HUES48 (cell line): ENCODE data around the gene OR1J2.
"Not testable (repeated sequence)": the region's sequence is repeated elsewhere in the genome, so short reads cannot be mapped to it uniquely, and the experiment has no call there.

ENCODE experiments used
- H3K27ac ChIP-seq: one replicate; pipeline ENCODE4 v1.7.0; 2013; ENCODE audit warnings: low read depth, low read length, inconsistent platforms
- H3K27me3 ChIP-seq: 2 replicates; pipeline ENCODE4 v1.6.1; 2013; ENCODE audit warnings: mild to moderate bottlenecking, low read length; ENCODE audit not compliant: control insufficient read depth, insufficient read depth
- H3K36me3 ChIP-seq: 2 replicates; pipeline ENCODE4 v1.6.1; 2013; ENCODE audit warnings: low read length; ENCODE audit not compliant: control insufficient read depth, insufficient read depth
- H3K4me1 ChIP-seq: 2 replicates; pipeline ENCODE4 v1.6.1; 2013; ENCODE audit warnings: mild to moderate bottlenecking, low read length; ENCODE audit not compliant: control insufficient read depth, insufficient read depth
- H3K4me3 ChIP-seq: 2 replicates; pipeline ENCODE4 v1.5.1; 2013; ENCODE audit warnings: mild to moderate bottlenecking, low read depth, low read length
- H3K9ac ChIP-seq: 2 replicates; pipeline ENCODE4 v1.6.1; 2013; ENCODE audit warnings: mild to moderate bottlenecking, low read depth, low read length, moderate library complexity
- H3K9me3 ChIP-seq: 2 replicates; pipeline ENCODE4 v1.6.1; 2013; ENCODE audit warnings: low read length; ENCODE audit not compliant: control insufficient read depth, insufficient read depth

OR1J2 gene

DNA sequence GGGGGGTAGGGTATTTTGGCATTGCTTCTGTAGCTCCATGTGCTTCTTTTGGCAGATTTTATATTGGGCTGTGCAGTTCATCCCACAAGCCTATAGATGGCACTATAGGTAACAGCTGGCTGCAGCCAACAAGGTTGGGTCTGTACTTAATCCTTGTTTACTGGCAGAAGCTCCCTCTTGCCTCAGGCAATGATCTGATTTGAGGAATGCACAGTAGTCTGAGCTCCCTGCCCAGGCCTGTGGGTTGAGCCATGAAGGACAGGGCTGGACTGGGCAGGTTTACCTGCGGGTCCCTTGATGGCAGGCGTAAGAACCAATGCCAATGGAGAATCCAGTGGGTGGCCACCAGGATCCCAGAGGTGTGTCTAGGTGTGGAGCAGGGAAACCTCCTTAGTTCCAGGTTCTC is 11.7 kb upstream of the OR1J2 start:
- H3K4me3 ChIP-seq, result no peak overlapping the region
- no peaks in the 10 kb centered on the region for H3K27me3 ChIP-seq
- no peaks in the 10 kb centered on the region for H3K36me3 ChIP-seq
- no peak overlapping the region for H3K9ac ChIP-seq
- peaks cover 69% of the 10 kb centered on the region for H3K9me3 ChIP-seq
- no peak overlapping the region for H3K27ac ChIP-seq
- H3K4me1 ChIP-seq, result no peaks in the 10 kb centered on the region

DNA sequence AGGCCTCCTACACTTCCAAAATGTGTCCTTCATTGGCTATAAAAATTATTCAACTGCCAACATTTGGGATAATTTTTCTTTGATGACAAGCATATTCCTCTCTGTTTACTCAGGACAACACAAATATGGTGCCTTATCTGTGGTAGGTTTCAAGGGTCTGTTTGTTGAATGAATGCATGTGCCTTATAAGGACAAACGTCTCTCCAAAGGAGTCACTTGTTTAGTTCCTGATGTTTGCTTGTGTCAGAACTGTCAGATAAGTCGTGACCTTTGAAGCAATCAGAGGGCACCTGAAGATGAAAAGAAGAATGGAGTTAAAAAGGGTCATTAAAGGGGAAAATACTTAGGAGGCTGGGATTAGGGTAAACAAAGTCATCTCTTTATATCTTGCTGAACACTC is 3.6 kb upstream of the OR1J2 start:
- H3K27me3 ChIP-seq, result no peaks in the 10 kb centered on the region

DNA sequence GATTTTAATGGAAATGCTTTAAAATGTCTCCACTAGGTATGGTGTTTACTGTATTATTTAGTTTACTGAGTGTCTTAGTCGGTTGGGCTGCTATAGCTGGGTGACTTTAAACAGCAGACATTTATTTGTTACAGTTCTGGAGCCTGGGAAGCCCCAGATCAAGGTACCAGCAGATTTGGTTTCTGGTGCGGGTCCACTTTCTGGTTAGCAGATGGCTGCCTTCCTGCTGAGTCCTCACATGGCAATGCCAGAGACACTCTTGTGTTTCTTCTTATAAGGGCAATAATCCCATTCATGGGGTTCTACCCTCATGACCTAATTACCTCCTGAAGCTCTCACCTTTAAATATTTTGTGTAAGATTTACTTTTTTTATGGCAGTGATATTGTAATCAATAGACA is 7.6 kb downstream of the OR1J2 start:
- H3K36me3 ChIP-seq, result no peaks in the 10 kb centered on the region
- H3K27ac ChIP-seq, result no peak overlapping the region
- peaks cover 83% of the 10 kb centered on the region for H3K9me3 ChIP-seq
- no peaks in the 10 kb centered on the region for H3K27me3 ChIP-seq
- no peaks in the 10 kb centered on the region for H3K4me1 ChIP-seq
- H3K9ac ChIP-seq, result no peak overlapping the region
- H3K4me3 ChIP-seq, result no peak overlapping the region

More for the DNA sequence above, 3.6 kb upstream of the OR1J2 start:
- no peak overlapping the region for H3K4me3 ChIP-seq
- H3K9me3 ChIP-seq, result peaks cover 64% of the 10 kb centered on the region
- H3K36me3 ChIP-seq, result no peaks in the 10 kb centered on the region
- H3K27ac ChIP-seq, result no peak overlapping the region
- no peak overlapping the region for H3K9ac ChIP-seq
- no peaks in the 10 kb centered on the region for H3K4me1 ChIP-seq

DNA sequence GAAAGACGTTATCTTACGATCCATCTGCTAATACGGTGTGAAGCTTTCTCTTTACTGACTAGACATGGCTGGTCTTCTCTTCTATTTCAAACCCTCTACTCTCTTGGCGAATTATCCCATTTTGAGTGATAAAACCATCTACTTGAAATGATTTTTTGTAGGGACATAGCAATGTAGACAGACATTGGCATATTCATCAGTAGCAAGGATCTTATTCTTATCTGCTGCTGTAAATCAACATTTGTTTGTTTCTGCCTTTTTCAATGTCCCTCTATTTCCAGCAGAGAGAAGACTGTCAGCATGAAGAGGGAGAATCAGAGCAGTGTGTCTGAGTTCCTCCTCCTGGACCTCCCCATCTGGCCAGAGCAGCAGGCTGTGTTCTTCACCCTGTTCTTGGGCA is 8.2 kb downstream of the OR1J2 start, which contains the start of gene OR1J4:
OR1J4 (plus strand) TSS at position 301 of the 400 bp plus-strand sequence; CDS start at position 301, 0 bp downstream.
- H3K4me1 ChIP-seq, result no peaks in the 10 kb centered on the region
- no peaks in the 10 kb centered on the region for H3K36me3 ChIP-seq
- peaks cover 84% of the 10 kb centered on the region for H3K9me3 ChIP-seq
- no peak within 1 kb of the TSS for H3K27ac ChIP-seq
- H3K4me3 ChIP-seq, result no peak within 1 kb of the TSS
- no peaks in the 10 kb centered on the region for H3K27me3 ChIP-seq
- H3K9ac ChIP-seq, result no peak within 1 kb of the TSS

GRCh38 chr9:122519376-122519775 is 8.8 kb downstream of the OR1J2 start:
- H3K27ac ChIP-seq, result no peak overlapping the region
- H3K4me3 ChIP-seq, result no peak overlapping the region
- H3K9ac ChIP-seq, result no peak overlapping the region
- H3K9me3 ChIP-seq, result peaks cover 84% of the 10 kb centered on the region
- H3K27me3 ChIP-seq, result no peaks in the 10 kb centered on the region
- no peaks in the 10 kb centered on the region for H3K4me1 ChIP-seq
- H3K36me3 ChIP-seq, result no peaks in the 10 kb centered on the region

- H3K9ac ChIP-seq, result no peak overlapping the region
- no peak overlapping the region for H3K4me3 ChIP-seq
- no peaks in the 10 kb centered on the region for H3K27me3 ChIP-seq
- H3K4me1 ChIP-seq, result no peaks in the 10 kb centered on the region
- peaks cover 89% of the 10 kb centered on the region for H3K9me3 ChIP-seq
- H3K27ac ChIP-seq, result no peak overlapping the region
- no peaks in the 10 kb centered on the region for H3K36me3 ChIP-seq
These were observed 16.0 kb downstream of the OR1J2 start for GRCh38 chr9:122526602-122527001.

DNA sequence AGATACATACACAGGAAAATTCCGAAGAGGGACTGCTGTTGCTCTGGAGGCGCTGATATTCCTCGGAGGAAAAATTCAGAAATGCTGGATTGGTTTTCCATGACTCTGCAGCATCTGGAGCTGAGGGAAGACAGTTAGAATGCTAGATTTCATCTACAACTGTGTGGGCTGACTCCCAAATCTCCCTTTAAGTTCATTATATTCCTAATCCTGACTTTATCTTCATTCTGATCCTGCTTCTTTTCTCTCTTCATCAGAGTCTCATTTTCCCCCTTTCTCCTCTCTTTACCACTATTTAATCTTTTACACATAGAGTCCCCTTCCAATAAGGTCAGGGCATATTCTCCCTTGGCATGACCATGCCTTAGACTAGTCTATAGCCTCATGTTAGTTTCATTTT is 16.6 kb downstream of the OR1J2 start, which contains the start of gene OR1N1:
OR1N1 (minus strand) TSS at position 101 of the 400 bp plus-strand sequence; CDS start at position 101, 0 bp downstream.
- no peak within 1 kb of the TSS for H3K4me3 ChIP-seq
- no peaks in the 10 kb centered on the region for H3K36me3 ChIP-seq
- no peaks in the 10 kb centered on the region for H3K27me3 ChIP-seq
- peaks cover 83% of the 10 kb centered on the region for H3K9me3 ChIP-seq
- H3K4me1 ChIP-seq, result no peaks in the 10 kb centered on the region
- H3K27ac ChIP-seq, result no peak within 1 kb of the TSS
- no peak within 1 kb of the TSS for H3K9ac ChIP-seq

GRCh38 chr9:122531157-122531556 is 20.6 kb downstream of the OR1J2 start:
- H3K36me3 ChIP-seq, H3K9ac ChIP-seq: not testable (repeated sequence)
- peaks cover 46% of the 10 kb centered on the region for H3K9me3 ChIP-seq

GRCh38 chr9:122536134-122536533 is 25.5 kb downstream of the OR1J2 start:
- H3K4me1 ChIP-seq, result no peaks in the 10 kb centered on the region
- H3K27ac ChIP-seq, result no peak overlapping the region
- H3K27me3 ChIP-seq, result no peaks in the 10 kb centered on the region
- H3K36me3 ChIP-seq, result no peaks in the 10 kb centered on the region
- H3K9me3 ChIP-seq, result peaks cover 27% of the 10 kb centered on the region
- H3K4me3 ChIP-seq, result no peak overlapping the region
- H3K9ac ChIP-seq, result no peak overlapping the region

More at GRCh38 chr9:122531157-122531556, 20.6 kb downstream of the OR1J2 start:
- H3K27me3 ChIP-seq, H3K27ac ChIP-seq, H3K4me3 ChIP-seq, H3K4me1 ChIP-seq: not testable (repeated sequence)

- not testable (repeated sequence) for H3K4me1 ChIP-seq, H3K9ac ChIP-seq, H3K36me3 ChIP-seq, H3K27ac ChIP-seq, H3K27me3 ChIP-seq, H3K4me3 ChIP-seq
- peaks cover 30% of the 10 kb centered on the region for H3K9me3 ChIP-seq
These were observed 26.5 kb downstream of the OR1J2 start for GRCh38 chr9:122537066-122537465.

DNA sequence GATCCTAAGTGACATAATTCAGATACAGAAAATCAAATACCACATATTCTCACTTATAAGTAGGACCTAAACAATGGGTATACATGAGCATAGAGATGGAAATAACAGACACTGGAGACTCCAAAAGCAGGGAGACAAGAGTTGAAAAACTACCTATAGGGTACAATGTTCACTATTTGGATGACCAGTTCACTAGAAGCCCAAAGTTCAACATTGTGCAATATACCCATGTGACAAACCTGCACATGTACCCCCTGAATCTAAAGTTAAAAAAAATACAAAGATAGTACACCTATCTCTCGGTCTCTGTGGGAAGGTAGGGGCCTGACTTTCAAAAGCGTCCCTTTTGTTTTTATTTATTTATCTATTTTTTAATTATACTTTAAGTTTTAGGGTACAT is 28.2 kb downstream of the OR1J2 start:
- H3K27ac ChIP-seq, result no peak overlapping the region
- no peak overlapping the region for H3K4me3 ChIP-seq
- H3K4me1 ChIP-seq, result no peaks in the 10 kb centered on the region
- H3K9ac ChIP-seq, result no peak overlapping the region
- no peaks in the 10 kb centered on the region for H3K36me3 ChIP-seq
- no peaks in the 10 kb centered on the region for H3K27me3 ChIP-seq
- peaks cover 40% of the 10 kb centered on the region for H3K9me3 ChIP-seq

DNA sequence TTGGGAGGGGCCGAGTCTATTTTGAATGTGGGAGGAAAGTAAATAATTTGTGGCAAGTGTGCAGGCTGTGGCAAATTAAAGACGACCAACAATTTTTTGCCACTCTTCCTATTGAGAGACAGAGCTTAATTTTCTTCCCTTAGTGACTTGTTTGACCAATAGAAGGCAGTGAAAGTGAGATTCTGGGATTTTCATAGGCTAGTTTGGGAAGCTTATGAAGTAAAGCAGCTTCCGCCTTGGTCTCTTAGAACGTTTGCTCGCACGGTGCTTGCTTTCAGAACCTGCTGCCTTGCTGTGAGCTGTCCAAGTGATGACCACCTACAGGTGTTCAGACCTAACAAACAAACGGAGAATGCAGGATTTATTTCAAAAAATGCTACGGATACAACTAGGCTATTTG is 35.6 kb downstream of the OR1J2 start:
- Histone ChIP-seq H3K36me3 (no peaks in the 10 kb centered on the region), H3K4me3 (no peak overlapping the region), H3K9me3 (peaks cover 68% of the 10 kb centered on the region), H3K27ac (no peak overlapping the region), H3K9ac (no peak overlapping the region), H3K27me3 (no peaks in the 10 kb centered on the region), H3K4me1 (no peaks in the 10 kb centered on the region)
